OCI-LY3 (cell line): Measurements from ENCODE around the gene ACBD3.

Experiments used
- H2AFZ ChIP-seq: fragments of 200-600, 300-600 bp; shearing (Covaris generic); 2 replicates; pipeline ENCODE4 v1.6.0; 2014; ENCODE audit warnings: antibody characterized with exemption, low read depth, low read length
- H3K27ac ChIP-seq: fragments of 200-600, 300-600 bp; sonication (generic); 2 replicates; pipeline ENCODE4 v1.5.1; 2014; ENCODE audit warnings: mild to moderate bottlenecking, low read length, moderate library complexity, mixed read lengths
- H3K27me3 ChIP-seq: fragments of 200-600, 300-600 bp; sonication (generic); 2 replicates; pipeline ENCODE4 v1.6.1; 2014; ENCODE audit warnings: low read depth, low read length, mixed read lengths
- H3K36me3 ChIP-seq: fragments of 200-600, 300-600 bp; sonication (generic); replicated peaks from 2 replicates; pipeline ENCODE3; 2014; ENCODE audit warnings: low read depth, low read length, mixed read lengths
- H3K4me1 ChIP-seq: fragments of 300-600, 200-600 bp; sonication (generic); 2 replicates; pipeline ENCODE4 v1.6.1; 2014; ENCODE audit warnings: low read length, mixed read lengths
- H3K4me2 ChIP-seq: fragments of 200-600, 300-600 bp; sonication (generic); 2 replicates; pipeline ENCODE4 v1.6.1; 2014; ENCODE audit warnings: low read length, mixed read lengths
- H3K4me3 ChIP-seq: fragments of 300-600, 200-600 bp; sonication (generic); 2 replicates; pipeline ENCODE4 v1.5.1; 2014; ENCODE audit warnings: antibody characterized with exemption, mild to moderate bottlenecking, low read length, moderate library complexity
- H3K79me2 ChIP-seq: fragments of 300-600, 200-600 bp; shearing (Covaris generic); 2 replicates; pipeline ENCODE4 v1.6.1; 2014; ENCODE audit warnings: mild to moderate bottlenecking, low read length, mixed read lengths
- H3K9ac ChIP-seq: fragments of 300-600, 200-600 bp; shearing (Covaris generic); 2 replicates; pipeline ENCODE4 v1.6.0; 2014; ENCODE audit warnings: mild to moderate bottlenecking, low read length, moderate library complexity
- H3K9me3 ChIP-seq: fragments of 200-600, 300-600 bp; shearing (Covaris generic); 2 replicates; pipeline ENCODE4 v1.6.1; 2014; ENCODE audit warnings: low read length, mixed read lengths; ENCODE audit not compliant: insufficient read depth
- H4K20me1 ChIP-seq: fragments of 200-600, 300-600 bp; sonication (generic); 2 replicates; pipeline ENCODE4 v1.6.1; 2016; ENCODE audit warnings: low read length, mixed read lengths; ENCODE audit not compliant: insufficient read depth
- CTCF ChIP-seq: fragments of 200-600, 300-600 bp; sonication (generic); IDR thresholded peaks from 2 replicates; pipeline ENCODE4 v1.5.1; 2014; ENCODE audit warnings: antibody characterized with exemption, low read length, low read depth
- EZH2phosphoT487 ChIP-seq: fragments of 200-600 bp; shearing (Covaris generic); IDR thresholded peaks from 2 replicates; pipeline ENCODE4 v1.6.1; 2018; ENCODE audit warnings: antibody characterized with exemption, mixed run types, low read depth

ACBD3 gene

GRCh38 chr1:226110249-226111097 lies 76.1 kb downstream of the ACBD3 start:
- Histone ChIP-seq H3K4me1 (peaks cover 18% of the 10 kb centered on the region), H2AFZ (peak overlapping the region; percentile 33), H3K27me3 (no peaks in the 10 kb centered on the region), H3K9ac (peak overlapping the region; percentile 75), H3K79me2 (no peaks in the 10 kb centered on the region), H3K4me2 (peak overlapping the region; percentile 94), H3K9me3 (no peaks in the 10 kb centered on the region), H4K20me1 (no peaks in the 10 kb centered on the region), H3K27ac (peak overlapping the region; percentile 67), H3K4me3 (peak overlapping the region; percentile 76), H3K36me3 (no peaks in the 10 kb centered on the region)
- no peak for TF ChIP-seq CTCF
- no peak for TF ChIP-seq EZH2phosphoT487

- Histone ChIP-seq H3K79me2 (no peaks in the 10 kb centered on the region), H3K4me2 (peak overlapping the region; percentile 94), H3K36me3 (no peaks in the 10 kb centered on the region), H2AFZ (peak overlapping the region; percentile 54), H4K20me1 (no peaks in the 10 kb centered on the region), H3K27ac (peak overlapping the region; percentile 67), H3K4me1 (peaks cover 18% of the 10 kb centered on the region), H3K9ac (peak overlapping the region; percentile 75), H3K4me3 (peak overlapping the region; percentile 76), H3K27me3 (no peaks in the 10 kb centered on the region), H3K9me3 (no peaks in the 10 kb centered on the region)
- TF ChIP-seq EZH2phosphoT487 (no peak), CTCF (no peak)
Measured at GRCh38 chr1:226109829-226110248, 76.7 kb downstream of the ACBD3 start.

GRCh38 chr1:226108935-226109828 lies 77.4 kb downstream of the ACBD3 start:
- Histone ChIP-seq H3K4me2 (peak overlapping the region; percentile 74), H3K27ac (0 out of 2 replicates have a peak overlapping the region, but pooled peaks have one; percentile 1), H3K4me3 (peak overlapping the region; percentile 76), H3K36me3 (no peaks in the 10 kb centered on the region), H3K9ac (peak overlapping the region; percentile 24; the same call in 1 of the 2 replicates), H2AFZ (peak overlapping the region; percentile 54; the same call in 1 of the 2 replicates), H3K27me3 (no peaks in the 10 kb centered on the region), H4K20me1 (no peaks in the 10 kb centered on the region), H3K79me2 (no peaks in the 10 kb centered on the region), H3K4me1 (peaks cover 18% of the 10 kb centered on the region), H3K9me3 (no peaks in the 10 kb centered on the region)
- TF ChIP-seq EZH2phosphoT487 (no peak), CTCF (peak; percentile 10; the same call in 1 of the 2 replicates)
